GM23248 (cell line): ENCODE results near the gene KRT27.

Experiments
- EZH2 ChIP-seq: fragments of 200-600 bp; sonication (generic); IDR thresholded peaks from 2 replicates; pipeline ENCODE4 v1.6.1; 2018; ENCODE audit warnings: antibody characterized with exemption, mild to moderate bottlenecking; ENCODE audit not compliant: insufficient read depth, poor library complexity, severe bottlenecking
- EZH2phosphoT487 ChIP-seq: fragments of 200-600 bp; sonication (generic); IDR thresholded peaks from 2 replicates; pipeline ENCODE4 v1.6.1; 2018; ENCODE audit warnings: antibody characterized with exemption, moderate library complexity, mild to moderate bottlenecking, low read depth; ENCODE audit not compliant: insufficient read depth

DNA sequence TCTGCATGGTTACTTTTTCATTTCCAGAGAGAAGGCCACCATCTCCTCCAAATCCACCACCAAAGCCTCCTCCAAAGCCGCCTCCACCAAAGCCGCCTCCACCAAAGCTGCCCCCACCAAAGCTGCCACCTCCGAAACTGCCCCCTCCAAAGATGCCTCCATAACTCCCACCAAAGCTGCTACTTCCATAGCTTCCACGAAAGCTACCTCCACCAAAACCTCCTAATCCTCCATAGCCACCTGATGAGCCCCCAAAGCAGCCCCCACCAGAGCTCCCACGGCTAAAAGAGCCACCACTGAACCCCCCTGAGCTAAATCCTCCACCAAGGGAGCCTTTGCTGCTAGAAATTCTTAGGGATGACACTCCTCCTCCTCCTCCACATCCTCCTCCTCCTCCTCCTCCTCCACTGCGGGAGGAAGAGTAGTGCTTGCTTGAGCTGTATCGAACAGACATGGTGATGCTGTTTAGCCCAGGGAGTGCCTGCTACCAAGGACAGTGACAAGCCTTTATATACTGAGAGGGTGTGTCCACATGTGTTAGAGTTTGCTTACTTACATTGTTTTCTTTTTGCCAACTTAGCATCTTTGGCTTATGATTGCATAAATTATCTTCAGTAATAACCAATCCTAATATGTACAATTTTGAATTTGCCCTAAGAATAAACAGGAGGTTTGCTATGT is 39.9 kb upstream of the KRT27 start, which contains the start of gene KRT10:
- TF ChIP-seq EZH2 (no peak), EZH2phosphoT487 (no peak)
